ENCODE data around the gene RALGDS.

Gene RALGDS

DNA sequence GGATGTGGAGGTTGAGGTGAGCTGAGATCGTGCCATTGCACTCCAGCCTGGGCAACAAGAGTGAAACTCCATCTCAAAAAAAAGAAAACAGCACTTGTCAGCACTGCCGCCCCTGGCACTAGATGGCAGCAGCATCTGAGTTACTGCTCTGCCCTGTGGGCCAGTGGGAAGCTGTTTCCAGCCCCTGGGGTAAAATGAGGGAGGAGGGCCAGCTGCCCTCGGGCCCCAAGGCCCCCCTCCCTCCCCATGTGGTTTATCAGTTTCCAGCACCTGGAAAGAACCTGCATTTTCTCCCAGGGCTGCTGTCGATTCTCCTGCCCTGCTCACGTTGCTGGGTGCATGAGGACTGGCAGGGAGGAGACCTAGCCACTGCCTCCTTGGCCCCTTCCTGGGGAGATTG, 72.4 kb downstream of the RALGDS start:
- Mint-ChIP-seq H3K4me3 (no peak overlapping the region), H3K4me1 (ENCODE audit: low read depth) (peaks cover 7% of the 10 kb centered on the region), H3K36me3 (ENCODE audit: low read depth) (peaks cover 48% of the 10 kb centered on the region), H3K9me3 (no peaks in the 10 kb centered on the region), H3K27ac (no peak overlapping the region), H3K27me3 (no peaks in the 10 kb centered on the region)

All from stimulated activated naive CD8-positive, alpha-beta T cell treated with anti-CD3 and anti-CD28 coated beads, Interleukin-15, Interleukin-2, amounts not matched to agents 100 ng/mL and 50 ng/mL, for 24 hours (primary cell).